Activated T-cell treated with anti-CD3 and anti-CD28 coated beads for 24 hours (primary cell): Measurements from ENCODE around the gene SLC25A25.

Experiments used
- DNase-seq: peaks from one replicate; pipeline ENCODE4 v3.0.0-alpha.2; 2020; ENCODE audit warnings: low read depth

Gene SLC25A25

GRCh38 chr9:128072144-128073021, 4.4 kb downstream of the SLC25A25 start:
- peak; percentile 51 for DNase-seq

DNA sequence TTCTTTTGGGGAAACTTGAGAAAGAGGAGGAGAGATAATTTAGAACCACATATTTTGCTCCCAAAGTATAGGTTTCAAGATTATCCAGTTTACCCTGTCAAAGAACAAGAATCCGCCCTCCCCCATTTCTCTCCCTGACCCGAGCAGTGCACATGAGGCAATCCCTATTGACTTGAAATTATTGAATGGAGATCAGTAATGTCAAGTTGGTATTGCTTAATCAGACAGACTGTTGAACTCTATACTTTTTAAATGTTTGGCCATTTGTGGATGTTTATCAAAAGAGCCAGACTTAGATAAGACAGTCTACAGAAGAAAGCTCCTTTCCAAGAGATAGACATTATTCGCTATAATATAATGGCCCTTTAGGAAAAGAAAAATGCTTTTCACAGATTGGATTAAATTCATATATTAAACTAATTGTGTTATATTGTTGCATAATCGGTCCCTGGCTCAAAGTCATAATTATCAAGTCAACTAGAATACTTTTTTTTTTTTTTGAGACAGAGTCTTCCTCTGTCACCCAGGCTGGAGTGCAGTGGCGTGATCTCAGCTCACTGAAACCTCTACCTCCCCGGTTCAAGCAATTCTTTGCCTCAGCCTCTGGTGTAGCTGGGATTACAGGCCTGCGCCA, 5.3 kb downstream of the SLC25A25 start:
- DNase-seq, result no peak

DNA sequence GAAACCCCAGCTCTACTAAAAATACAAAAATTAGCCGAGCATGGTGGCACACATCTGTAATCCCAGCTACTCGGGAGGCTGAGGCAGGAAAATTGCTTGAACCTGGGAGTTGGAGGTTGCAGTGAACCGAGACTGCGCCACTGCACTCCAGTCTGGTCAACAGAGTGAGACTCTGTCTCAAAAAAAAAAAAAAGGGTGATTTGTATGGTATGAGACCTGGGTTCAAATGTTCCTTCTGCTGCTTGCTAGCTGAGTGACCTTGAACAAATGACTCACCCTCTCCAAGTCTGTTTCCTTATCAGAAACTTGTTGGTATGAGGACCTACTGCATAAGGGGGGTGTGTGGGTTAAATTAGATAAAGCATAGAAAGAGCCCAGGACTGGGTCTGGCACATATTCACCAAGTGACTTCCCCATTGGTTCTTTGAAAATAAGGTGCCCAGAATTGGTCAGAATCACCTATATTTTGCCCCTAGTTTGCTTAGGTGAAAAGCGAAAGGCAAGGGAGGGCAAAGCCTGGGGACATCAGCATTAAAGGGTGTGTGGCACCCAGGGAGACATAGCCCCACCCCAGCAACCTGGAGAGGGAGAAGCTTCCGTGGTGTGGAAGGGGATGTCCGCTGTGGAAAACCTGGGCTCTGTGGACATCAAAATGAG, 9.9 kb downstream of the SLC25A25 start:
- no peak for DNase-seq

DNA sequence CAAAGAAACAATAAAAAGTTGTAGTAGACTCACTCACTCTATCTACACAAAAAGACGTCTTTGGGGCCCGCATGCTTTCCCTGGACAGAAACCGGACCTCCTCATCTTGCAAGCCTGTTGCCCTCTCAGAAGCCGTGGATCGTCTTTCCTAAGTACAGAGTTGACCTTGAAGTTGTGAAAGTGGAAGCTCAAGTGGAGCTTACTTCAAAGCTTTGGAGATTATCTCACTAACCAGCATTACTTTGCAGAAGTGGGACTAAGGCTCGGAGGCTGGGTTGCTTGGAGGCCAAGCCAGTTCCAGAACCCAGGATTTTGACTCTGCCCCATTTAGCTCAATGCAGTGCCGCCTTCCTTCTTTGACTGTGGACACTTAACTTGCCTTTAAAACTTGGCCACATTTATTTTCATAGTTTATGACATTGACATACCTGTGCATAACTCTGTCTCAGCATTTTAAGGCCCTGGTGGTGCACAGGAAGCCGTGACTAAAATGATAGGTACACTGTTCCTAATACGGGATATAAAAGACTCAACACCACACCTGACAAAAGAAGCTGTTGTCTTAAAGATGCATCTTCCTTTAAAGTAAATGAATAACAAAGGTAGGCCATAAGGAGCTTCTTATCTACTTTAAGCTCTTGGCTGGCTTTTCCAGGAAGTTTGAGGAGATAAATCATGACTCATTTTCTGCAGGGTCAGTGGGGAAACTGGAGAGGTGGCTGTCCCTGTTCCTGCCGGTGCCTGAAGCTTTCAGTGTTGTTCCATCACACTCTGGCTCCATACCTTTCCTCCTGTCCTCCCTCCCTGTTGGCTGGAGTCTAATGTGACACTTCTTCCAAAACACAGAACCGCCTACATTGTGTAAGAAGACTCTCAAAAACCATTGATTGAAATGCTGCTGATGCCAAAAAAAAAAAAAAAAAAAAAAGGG, 10.7 kb downstream of the SLC25A25 start:
- no peak for DNase-seq

- DNase-seq, result no peak
These were observed 12.2 kb downstream of the SLC25A25 start for GRCh38 chr9:128080206-128080605.

GRCh38 chr9:128081056-128081455, 13.0 kb downstream of the SLC25A25 start:
- DNase-seq, result no peak

GRCh38 chr9:128082151-128082550, 14.1 kb downstream of the SLC25A25 start:
- no peak for DNase-seq

DNA sequence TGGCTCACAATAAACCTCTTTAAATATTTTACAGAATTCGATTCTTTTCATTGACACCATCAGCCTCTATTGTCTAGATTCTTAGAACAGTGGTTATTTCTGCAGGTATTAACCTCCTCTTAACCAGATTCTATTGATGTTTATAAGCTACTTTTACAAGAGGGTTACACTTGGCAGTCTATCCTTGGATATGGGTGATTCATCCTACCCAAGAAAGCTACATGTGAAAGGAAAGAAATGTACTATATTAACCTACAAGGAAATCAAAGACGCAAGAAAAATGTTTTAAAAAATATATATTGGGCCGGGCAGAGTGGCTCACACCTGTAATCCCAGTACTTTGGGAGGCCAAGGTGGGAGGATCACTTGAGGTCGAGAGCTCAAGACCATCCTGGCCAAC, 16.7 kb downstream of the SLC25A25 start:
- no peak for DNase-seq

DNA sequence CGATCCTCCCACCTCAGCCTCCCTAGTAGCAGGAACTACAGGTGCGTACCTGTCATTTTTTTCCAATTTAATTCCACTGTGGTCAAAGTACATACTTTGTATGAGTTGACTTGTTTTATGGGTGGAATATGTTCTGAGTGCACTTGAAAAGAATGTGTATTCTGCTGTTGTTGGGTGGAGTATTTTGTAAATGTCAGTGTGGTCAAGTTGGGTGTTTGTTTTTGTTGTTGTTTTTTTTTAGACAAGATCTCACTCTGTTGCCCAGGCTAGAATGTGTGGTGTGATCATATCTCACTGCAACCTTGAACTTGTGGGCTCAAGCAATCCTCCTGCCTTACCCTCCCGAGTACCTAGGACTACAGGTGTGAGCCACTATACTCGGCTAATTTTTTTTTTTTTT, 17.9 kb downstream of the SLC25A25 start:
- no peak for DNase-seq

GRCh38 chr9:128087262-128087661, 19.2 kb downstream of the SLC25A25 start:
- DNase-seq, result no peak

GRCh38 chr9:128088253-128088945, 20.4 kb downstream of the SLC25A25 start:
- no peak for DNase-seq

GRCh38 chr9:128089299-128089698, 21.3 kb downstream of the SLC25A25 start:
- no peak for DNase-seq

DNA sequence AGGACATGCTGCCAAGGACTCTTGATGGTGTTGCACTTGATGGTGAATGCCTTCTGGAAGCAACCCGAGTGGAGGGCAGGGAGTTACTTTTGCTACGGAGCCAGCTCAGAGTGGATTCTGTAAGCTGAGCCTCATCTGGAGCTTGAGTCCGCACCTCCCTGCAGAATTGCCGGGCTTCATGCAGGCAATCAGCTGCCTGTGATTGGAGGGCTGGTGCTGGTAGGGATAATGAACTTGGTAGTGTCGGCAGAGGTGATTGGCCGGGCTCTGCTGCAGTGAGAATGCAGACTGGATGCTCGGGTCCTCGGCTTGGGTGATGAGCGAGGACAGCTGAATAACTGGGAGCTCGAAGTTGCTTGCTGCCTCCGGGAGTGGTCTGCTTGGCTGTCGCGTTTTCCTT, 23.1 kb downstream of the SLC25A25 start:
- DNase-seq, result no peak

DNA sequence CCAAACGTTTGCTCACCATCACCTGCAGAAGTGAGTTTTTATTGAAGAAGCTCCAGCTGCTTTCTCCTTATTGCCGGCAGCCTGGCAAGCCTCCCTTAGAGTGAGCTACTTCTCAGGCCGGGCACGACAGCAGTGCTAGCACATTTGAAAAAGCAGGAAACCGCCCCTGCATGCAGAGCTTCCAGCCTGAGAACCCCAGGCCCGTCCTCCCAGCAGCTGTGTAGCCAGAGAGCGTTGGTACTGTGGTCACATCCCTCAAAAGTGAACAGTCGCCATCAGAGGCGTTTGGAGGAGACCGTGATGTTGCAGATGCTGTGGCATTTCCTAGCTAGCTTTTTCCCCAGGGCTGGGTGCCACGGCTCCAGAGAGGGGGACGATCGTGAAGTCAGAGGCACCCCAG, 23.5 kb downstream of the SLC25A25 start:
- DNase-seq, result no peak

DNA sequence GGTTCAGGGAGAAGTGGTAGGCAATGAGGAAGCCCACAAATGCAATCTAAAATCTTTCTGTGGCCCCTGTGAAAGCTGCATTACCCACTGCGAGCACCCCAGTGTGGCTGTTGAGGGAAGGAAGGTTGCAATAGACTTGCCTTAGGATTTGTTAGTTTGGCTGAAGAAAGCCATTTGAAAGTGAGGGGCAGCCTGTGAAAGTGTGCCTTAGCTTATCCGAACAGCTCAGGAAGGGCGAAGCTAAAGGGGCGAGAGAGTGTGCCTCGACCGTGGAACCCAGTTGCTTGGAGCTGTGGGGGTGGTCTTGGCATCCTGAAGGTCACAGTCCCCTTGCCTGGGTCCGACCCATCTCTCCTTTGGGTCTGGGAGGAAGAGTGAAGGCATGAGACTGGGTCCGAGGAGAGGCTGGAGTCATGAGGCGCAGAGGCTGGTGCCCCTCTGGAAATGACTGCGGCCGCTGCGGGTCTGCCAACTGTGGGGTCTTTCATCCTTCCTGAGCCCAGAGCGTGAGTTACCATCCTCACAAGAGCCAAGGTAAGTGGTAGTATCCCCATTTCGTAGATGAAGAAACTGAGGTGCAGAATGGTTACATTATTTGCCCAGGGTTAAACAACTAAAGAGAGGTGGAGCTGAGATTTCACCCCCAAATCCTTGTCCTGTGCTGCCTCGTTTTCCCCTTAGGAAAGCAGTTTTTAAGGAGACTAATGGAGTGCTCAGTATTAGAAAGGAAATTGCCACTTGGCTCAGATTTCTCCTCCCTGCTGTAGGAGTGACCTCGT, 24.4 kb downstream of the SLC25A25 start:
- DNase-seq, result no peak

DNA sequence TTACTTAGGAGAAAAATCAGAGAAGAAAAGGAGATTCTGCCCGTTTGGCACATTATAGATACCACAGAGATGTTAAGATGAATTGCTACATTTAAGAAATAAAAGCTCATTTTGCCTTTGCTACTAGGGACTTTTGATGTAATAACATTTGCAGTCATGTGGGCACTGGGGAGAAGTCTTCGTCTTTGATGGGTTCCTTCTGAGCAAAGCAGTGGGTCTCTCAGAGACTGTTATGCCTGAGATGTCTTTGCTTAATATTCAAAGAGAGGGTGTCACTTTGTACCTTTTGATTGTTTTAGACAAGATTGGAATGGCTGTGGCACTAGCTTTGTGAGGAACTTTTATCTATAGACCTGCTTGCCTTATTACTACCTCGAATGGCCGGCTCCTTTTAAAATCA, 25.0 kb downstream of the SLC25A25 start:
- no peak for DNase-seq

DNA sequence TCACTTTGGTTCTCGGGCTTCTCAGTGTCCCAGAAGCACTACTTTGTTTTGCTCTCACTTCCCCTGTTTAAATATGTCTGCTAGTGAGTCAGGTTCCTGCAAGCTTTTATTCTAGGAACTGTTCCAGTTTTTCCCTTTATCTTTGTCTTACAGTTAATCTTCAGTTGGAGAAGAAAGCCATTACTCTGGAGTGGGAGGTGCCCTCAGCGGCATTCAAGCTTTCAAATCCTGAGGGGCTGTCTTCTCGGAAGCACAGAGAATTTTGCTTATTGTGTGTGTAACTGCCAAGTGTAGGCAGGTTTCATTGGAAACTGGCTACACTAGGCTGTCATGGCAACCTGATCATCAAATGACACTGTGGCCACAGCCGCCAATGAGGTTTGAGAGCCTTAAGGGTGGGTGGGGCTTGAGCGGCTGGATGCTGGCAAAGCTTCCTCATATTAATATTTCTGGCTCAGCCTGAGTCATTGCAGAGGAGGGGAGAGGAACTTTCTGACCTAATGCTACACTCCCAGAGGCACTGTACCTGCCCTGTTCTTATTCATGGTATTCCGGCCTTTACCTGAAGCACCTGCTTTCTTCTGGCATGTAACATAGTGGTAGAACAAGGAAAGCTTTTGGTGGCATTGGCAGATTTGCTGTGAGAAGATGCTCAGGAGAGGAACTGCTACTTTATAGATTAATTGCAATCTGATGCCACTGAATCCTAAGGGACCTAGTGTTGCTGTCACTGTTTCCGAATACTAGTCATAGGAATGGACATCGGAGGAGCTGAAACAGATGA, 26.3 kb downstream of the SLC25A25 start:
- DNase-seq, result peak; percentile 78

DNA sequence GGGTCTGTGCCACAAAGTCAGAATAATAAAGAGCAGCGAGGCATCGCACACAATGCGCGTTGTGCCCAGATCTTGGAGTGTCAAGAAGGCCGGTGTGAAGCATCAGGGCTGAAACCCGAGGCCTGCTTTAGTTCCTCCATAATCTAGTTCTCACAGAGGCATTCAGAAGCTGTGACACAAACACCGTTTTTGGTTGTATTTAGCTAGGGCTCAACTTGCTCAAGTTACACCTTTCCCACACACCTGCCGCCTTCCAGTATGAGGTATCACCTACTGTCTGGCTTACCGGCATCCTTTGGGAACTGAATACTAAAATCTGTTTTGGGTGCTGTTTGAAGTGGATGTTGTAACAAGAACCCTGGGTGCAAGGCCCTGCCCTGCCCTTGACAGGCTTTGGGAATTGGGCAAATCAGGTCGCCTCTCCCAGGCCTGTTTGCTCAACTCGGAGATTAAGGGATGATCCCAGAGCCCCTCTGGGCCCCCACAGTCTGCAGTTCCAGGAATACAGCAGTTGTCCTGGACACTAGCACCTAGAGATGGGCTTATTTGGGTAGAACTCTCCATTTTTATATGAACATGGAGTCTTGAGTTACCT, 27.0 kb downstream of the SLC25A25 start:
- no peak for DNase-seq
